HepG2 (cell line): Measurements from ENCODE around the gene MED25. TPM values are rescaled to one million over a fixed set of nuclear protein-coding genes. Genes with fewer than 3 reads are reported as not detected.

Experiments
- AHR ChIP-seq: IDR thresholded peaks from 2 replicates; pipeline ENCODE4 v1.6.1; 2018; ENCODE audit warnings: missing genetic modification reagents, missing compliant biosample characterization
- ETV5 ChIP-seq: IDR thresholded peaks from 2 replicates; pipeline ENCODE4 v1.6.1; 2018; ENCODE audit warnings: missing biosample characterization, missing genetic modification reagents, inconsistent platforms, borderline replicate concordance
- MTF1 ChIP-seq: sonication (generic); formaldehyde crosslinking; IDR thresholded peaks from 2 replicates; pipeline ENCODE4 v1.5.0; 2020; ENCODE audit warnings: missing genetic modification reagents
- ZNF225 ChIP-seq: sonication (generic); formaldehyde crosslinking; IDR thresholded peaks from 2 replicates; pipeline ENCODE4 v1.4.0; 2020; ENCODE audit warnings: mild to moderate bottlenecking, missing genetic modification reagents
- ZNF230 ChIP-seq: sonication (generic); formaldehyde crosslinking; IDR thresholded peaks from 2 replicates; pipeline ENCODE4 v1.4.0; 2020; ENCODE audit warnings: mild to moderate bottlenecking, missing genetic modification reagents
- ZNF317 ChIP-seq: sonication (generic); formaldehyde crosslinking; IDR thresholded peaks from 2 replicates; pipeline ENCODE4 v1.5.0; 2020; ENCODE audit warnings: mild to moderate bottlenecking, missing genetic modification reagents
- ZNF788 ChIP-seq: sonication (generic); formaldehyde crosslinking; IDR thresholded peaks from 2 replicates; pipeline ENCODE4 v1.5.0; 2020; ENCODE audit warnings: mild to moderate bottlenecking, missing genetic modification reagents, borderline replicate concordance
- ZNF839 ChIP-seq: sonication (generic); formaldehyde crosslinking; IDR thresholded peaks from 2 replicates; pipeline ENCODE4 v1.4.0; 2020; ENCODE audit warnings: missing genetic modification reagents, mild to moderate bottlenecking, borderline replicate concordance
- polyA plus RNA-seq, 8 experiments: library from polyadenylated mRNA; depleted of rRNA in 3 of 8; stranded (reverse) in 7 of 8; unstranded in 1 of 8; fragments of >200 nt; fragmentation: Illumina TruSeq in 4 of 8; extraction: Trizol in 4 of 8; gene quantifications; 2 replicates each; pipeline versions ENCODE4 v1.2.1 to v1.2.3, GENCODE V29; 2011 to 2016; ENCODE audit warnings: low read depth in 4 of 8, missing spikeins in 1 of 8, mixed read lengths in 1 of 8; ENCODE audit not compliant: insufficient read depth in 1 of 8
- total RNA-seq, 5 experiments: library from RNA; depleted of rRNA; stranded (reverse); fragments of >200 nt; fragmentation: Illumina TruSeq; extraction: Trizol; gene quantifications; 2 replicates each; pipeline ENCODE4 v1.2.3, GENCODE V29; 2016; ENCODE audit warnings: low read depth in 1 of 5
- TF ChIP-seq, protein P1 (sequence below): IDR thresholded peaks from 2 replicates; pipeline ENCODE4 v1.6.1; 2016; ENCODE audit warnings: low read depth, missing genetic modification reagents, missing compliant biosample characterization
- TF ChIP-seq, protein P2 (sequence below): sonication (generic); formaldehyde crosslinking; IDR thresholded peaks from 2 replicates; pipeline ENCODE4 v1.5.1; 2020; ENCODE audit warnings: missing genetic modification reagents, mild to moderate bottlenecking, borderline replicate concordance
- TF ChIP-seq, protein P3 (sequence below): sonication (generic); formaldehyde crosslinking; IDR thresholded peaks from 2 replicates; pipeline ENCODE4 v1.4.0; 2020; ENCODE audit warnings: missing genetic modification reagents
- TF ChIP-seq, protein P4 (sequence below): sonication (generic); formaldehyde crosslinking; IDR thresholded peaks from 2 replicates; pipeline ENCODE4 v1.4.0; 2020; ENCODE audit warnings: missing genetic modification reagents, borderline replicate concordance
- TF ChIP-seq, protein P5 (sequence below): sonication (generic); formaldehyde crosslinking; conservative IDR thresholded peaks from 2 replicates; pipeline ENCODE4 v1.8.0; 2022; ENCODE audit warnings: low read depth, missing genetic modification reagents

The MED25 gene
- total and polyA plus RNA-seq, 2 of the 13 experiments (the other 11 are each of a cell fraction or from before 2014, with no cell fraction given): 11.1 to 15.1 TPM

DNA sequence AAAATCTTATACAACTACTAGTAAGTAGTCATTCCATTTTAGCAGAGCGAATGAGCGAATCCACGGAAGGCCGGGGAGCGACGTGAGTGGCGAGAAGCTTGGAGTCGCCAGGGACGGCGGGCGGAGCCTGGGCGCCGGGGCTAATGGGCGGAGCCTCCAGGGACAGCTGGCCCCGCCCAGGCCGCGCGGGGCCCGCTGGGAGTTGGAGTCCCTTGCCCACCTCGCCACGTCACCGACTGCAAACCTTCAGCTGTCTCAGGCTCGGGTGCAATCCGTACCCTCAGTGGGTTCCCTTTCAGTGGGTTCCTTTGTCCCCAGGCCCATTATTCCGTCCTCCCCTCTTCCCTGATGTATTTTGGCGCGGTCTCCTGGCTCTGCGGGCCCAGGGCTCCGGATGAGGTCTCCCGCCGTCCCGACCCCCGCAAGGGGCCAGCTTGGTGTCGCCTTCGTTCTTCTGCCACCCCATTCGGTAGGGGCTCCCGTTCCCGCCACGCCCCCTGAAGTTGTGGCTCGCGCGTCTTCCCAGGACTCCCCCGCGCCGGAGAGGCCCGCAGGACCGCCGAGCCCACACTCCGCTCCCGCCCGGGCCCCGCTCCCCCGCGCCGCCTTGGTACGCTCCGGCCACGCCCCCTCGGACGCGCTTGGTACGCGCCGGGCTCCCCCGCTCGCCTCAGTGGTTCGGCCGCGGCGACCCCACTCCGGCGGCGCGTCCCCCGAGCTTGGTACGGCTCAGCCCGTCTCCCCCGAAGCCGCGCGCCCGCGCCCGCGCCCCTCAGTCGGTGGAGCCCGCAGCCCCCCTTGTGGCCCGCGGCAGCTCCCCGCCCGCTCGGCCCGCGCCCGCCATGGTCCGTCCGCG, 32.6 kb downstream of the MED25 start, which contains the start of gene PTOV1 (continued):
- TF ChIP-seq, protein P1, sequence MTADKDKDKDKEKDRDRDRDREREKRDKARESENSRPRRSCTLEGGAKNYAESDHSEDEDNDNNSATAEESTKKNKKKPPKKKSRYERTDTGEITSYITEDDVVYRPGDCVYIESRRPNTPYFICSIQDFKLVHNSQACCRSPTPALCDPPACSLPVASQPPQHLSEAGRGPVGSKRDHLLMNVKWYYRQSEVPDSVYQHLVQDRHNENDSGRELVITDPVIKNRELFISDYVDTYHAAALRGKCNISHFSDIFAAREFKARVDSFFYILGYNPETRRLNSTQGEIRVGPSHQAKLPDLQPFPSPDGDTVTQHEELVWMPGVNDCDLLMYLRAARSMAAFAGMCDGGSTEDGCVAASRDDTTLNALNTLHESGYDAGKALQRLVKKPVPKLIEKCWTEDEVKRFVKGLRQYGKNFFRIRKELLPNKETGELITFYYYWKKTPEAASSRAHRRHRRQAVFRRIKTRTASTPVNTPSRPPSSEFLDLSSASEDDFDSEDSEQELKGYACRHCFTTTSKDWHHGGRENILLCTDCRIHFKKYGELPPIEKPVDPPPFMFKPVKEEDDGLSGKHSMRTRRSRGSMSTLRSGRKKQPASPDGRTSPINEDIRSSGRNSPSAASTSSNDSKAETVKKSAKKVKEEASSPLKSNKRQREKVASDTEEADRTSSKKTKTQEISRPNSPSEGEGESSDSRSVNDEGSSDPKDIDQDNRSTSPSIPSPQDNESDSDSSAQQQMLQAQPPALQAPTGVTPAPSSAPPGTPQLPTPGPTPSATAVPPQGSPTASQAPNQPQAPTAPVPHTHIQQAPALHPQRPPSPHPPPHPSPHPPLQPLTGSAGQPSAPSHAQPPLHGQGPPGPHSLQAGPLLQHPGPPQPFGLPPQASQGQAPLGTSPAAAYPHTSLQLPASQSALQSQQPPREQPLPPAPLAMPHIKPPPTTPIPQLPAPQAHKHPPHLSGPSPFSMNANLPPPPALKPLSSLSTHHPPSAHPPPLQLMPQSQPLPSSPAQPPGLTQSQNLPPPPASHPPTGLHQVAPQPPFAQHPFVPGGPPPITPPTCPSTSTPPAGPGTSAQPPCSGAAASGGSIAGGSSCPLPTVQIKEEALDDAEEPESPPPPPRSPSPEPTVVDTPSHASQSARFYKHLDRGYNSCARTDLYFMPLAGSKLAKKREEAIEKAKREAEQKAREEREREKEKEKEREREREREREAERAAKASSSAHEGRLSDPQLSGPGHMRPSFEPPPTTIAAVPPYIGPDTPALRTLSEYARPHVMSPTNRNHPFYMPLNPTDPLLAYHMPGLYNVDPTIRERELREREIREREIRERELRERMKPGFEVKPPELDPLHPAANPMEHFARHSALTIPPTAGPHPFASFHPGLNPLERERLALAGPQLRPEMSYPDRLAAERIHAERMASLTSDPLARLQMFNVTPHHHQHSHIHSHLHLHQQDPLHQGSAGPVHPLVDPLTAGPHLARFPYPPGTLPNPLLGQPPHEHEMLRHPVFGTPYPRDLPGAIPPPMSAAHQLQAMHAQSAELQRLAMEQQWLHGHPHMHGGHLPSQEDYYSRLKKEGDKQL (CRISPR knock-in tag): no peak
- TF ChIP-seq, protein P2, sequence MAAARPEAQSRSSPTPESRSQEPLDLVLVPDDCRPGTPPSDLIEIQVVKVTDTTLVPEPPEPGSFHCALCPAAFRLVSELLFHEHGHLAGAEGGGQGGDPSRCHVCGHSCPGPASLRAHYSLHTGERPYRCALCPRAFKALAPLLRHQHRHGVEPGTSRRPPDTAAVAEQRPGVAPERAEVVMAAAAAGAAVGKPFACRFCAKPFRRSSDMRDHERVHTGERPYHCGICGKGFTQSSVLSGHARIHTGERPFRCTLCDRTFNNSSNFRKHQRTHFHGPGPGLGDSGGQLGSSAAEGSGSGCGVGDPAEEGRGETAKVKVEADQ (CRISPR knock-in tag): peak; percentile 95
- TF ChIP-seq, protein P3, sequence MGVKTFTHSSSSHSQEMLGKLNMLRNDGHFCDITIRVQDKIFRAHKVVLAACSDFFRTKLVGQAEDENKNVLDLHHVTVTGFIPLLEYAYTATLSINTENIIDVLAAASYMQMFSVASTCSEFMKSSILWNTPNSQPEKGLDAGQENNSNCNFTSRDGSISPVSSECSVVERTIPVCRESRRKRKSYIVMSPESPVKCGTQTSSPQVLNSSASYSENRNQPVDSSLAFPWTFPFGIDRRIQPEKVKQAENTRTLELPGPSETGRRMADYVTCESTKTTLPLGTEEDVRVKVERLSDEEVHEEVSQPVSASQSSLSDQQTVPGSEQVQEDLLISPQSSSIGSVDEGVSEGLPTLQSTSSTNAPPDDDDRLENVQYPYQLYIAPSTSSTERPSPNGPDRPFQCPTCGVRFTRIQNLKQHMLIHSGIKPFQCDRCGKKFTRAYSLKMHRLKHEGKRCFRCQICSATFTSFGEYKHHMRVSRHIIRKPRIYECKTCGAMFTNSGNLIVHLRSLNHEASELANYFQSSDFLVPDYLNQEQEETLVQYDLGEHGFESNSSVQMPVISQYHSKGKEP (CRISPR knock-in tag): no peak
- peak; percentile 22; the same call in 1 of the 2 replicates for TF ChIP-seq ZNF788
- TF ChIP-seq, protein P4, sequence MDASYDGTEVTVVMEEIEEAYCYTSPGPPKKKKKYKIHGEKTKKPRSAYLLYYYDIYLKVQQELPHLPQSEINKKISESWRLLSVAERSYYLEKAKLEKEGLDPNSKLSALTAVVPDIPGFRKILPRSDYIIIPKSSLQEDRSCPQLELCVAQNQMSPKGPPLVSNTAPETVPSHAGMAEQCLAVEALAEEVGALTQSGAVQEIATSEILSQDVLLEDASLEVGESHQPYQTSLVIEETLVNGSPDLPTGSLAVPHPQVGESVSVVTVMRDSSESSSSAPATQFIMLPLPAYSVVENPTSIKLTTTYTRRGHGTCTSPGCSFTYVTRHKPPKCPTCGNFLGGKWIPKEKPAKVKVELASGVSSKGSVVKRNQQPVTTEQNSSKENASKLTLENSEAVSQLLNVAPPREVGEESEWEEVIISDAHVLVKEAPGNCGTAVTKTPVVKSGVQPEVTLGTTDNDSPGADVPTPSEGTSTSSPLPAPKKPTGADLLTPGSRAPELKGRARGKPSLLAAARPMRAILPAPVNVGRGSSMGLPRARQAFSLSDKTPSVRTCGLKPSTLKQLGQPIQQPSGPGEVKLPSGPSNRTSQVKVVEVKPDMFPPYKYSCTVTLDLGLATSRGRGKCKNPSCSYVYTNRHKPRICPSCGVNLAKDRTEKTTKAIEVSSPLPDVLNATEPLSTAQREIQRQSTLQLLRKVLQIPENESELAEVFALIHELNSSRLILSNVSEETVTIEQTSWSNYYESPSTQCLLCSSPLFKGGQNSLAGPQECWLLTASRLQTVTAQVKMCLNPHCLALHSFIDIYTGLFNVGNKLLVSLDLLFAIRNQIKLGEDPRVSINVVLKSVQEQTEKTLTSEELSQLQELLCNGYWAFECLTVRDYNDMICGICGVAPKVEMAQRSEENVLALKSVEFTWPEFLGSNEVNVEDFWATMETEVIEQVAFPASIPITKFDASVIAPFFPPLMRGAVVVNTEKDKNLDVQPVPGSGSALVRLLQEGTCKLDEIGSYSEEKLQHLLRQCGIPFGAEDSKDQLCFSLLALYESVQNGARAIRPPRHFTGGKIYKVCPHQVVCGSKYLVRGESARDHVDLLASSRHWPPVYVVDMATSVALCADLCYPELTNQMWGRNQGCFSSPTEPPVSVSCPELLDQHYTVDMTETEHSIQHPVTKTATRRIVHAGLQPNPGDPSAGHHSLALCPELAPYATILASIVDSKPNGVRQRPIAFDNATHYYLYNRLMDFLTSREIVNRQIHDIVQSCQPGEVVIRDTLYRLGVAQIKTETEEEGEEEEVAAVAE: no peak
- no peak for TF ChIP-seq AHR
- TF ChIP-seq, protein P5, sequence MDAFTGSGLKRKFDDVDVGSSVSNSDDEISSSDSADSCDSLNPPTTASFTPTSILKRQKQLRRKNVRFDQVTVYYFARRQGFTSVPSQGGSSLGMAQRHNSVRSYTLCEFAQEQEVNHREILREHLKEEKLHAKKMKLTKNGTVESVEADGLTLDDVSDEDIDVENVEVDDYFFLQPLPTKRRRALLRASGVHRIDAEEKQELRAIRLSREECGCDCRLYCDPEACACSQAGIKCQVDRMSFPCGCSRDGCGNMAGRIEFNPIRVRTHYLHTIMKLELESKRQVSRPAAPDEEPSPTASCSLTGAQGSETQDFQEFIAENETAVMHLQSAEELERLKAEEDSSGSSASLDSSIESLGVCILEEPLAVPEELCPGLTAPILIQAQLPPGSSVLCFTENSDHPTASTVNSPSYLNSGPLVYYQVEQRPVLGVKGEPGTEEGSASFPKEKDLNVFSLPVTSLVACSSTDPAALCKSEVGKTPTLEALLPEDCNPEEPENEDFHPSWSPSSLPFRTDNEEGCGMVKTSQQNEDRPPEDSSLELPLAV (CRISPR knock-in tag): no peak
- 0 out of 2 replicates have a peak, but pooled peaks have one; percentile 36 for TF ChIP-seq ZNF230 (CRISPR knock-in tag)
- 0 out of 2 replicates have a peak, but pooled peaks have one; percentile 33 for TF ChIP-seq ZNF317 (CRISPR knock-in tag)
- TF ChIP-seq ZNF839 (CRISPR knock-in tag): no peak
- no peak for TF ChIP-seq MTF1 (CRISPR knock-in tag)
- 0 out of 2 replicates have a peak, but pooled peaks have one; percentile 9 for TF ChIP-seq ETV5 (CRISPR knock-in tag)
- no peak for TF ChIP-seq ZNF225
